IMR-90 (cell line): ENCODE measurements around the gene KRTAP4-3.
"Not testable (repeated sequence)": the region's sequence is repeated elsewhere in the genome, so short reads cannot be mapped to it uniquely, and the experiment has no call there.

Experiments
- BHLHE40 ChIP-seq: fragments of 150-350 bp; IDR thresholded peaks from 2 replicates; pipeline ENCODE4 v1.6.1; 2016; ENCODE audit warnings: mild to moderate bottlenecking, low read depth, low read length
- CEBPB ChIP-seq: IDR thresholded peaks from 2 replicates; pipeline ENCODE4 v1.6.1; 2012; ENCODE audit warnings: low read depth, low read length, improper control_type of control experiment
- CHD1 ChIP-seq: IDR thresholded peaks from 2 replicates; pipeline ENCODE4 v1.6.1; 2012; ENCODE audit warnings: low read depth, low read length, improper control_type of control experiment
- CTCF ChIP-seq: conservative IDR thresholded peaks from 2 replicates; pipeline ENCODE4 v1.5.1; 2012; ENCODE audit warnings: mild to moderate bottlenecking, low read depth, low read length, improper control_type of control experiment
- ELK1 ChIP-seq: fragments of 150-350 bp; IDR thresholded peaks from 2 replicates; pipeline ENCODE4 v1.6.1; 2016; ENCODE audit warnings: low read depth, mild to moderate bottlenecking, low read length, moderate library complexity, borderline replicate concordance
- FOS ChIP-seq: fragments of 150-350 bp; IDR thresholded peaks from 2 replicates; pipeline ENCODE4 v1.6.1; 2016; ENCODE audit warnings: low read depth, low read length
- MAFK ChIP-seq: IDR thresholded peaks from 2 replicates; pipeline ENCODE4 v1.6.1; 2012; ENCODE audit warnings: low read depth, low read length, improper control_type of control experiment
- MAZ ChIP-seq: IDR thresholded peaks from 2 replicates; pipeline ENCODE4 v1.6.1; 2012; ENCODE audit warnings: low read depth, mild to moderate bottlenecking, low read length, improper control_type of control experiment, moderate library complexity, borderline replicate concordance
- POLR2A ChIP-seq: IDR thresholded peaks from 2 replicates; pipeline ENCODE4 v1.6.1; 2012; ENCODE audit warnings: mild to moderate bottlenecking, low read depth, low read length
- RAD21 ChIP-seq: IDR thresholded peaks from 2 replicates; pipeline ENCODE4 v1.6.1; 2012; ENCODE audit warnings: low read length, improper control_type of control experiment
- RCOR1 ChIP-seq: IDR thresholded peaks from 2 replicates; pipeline ENCODE4 v1.6.1; 2012; ENCODE audit warnings: mild to moderate bottlenecking, low read length, improper control_type of control experiment; ENCODE audit not compliant: insufficient replicate concordance
- RFX5 ChIP-seq: IDR thresholded peaks from 2 replicates; pipeline ENCODE4 v1.8.0; 2012; ENCODE audit warnings: low read depth, mild to moderate bottlenecking, low read length, moderate library complexity
- SMC3 ChIP-seq: fragments of 150-350 bp; IDR thresholded peaks from 2 replicates; pipeline ENCODE4 v1.6.1; 2016; ENCODE audit warnings: low read depth, mild to moderate bottlenecking, antibody characterized with exemption, low read length, moderate library complexity
- USF2 ChIP-seq: fragments of 150-350 bp; IDR thresholded peaks from 2 replicates; pipeline ENCODE4 v1.6.1; 2017; ENCODE audit warnings: mild to moderate bottlenecking, antibody characterized with exemption, low read length, low read depth

- TF ChIP-seq CTCF, RCOR1, ELK1, POLR2A, MAFK, USF2, RAD21, MAZ, BHLHE40, RFX5, CEBPB, CHD1, SMC3, FOS: not testable (repeated sequence)
These were observed 18.9 kb downstream of the KRTAP4-3 start for GRCh38 chr17:41148971-41149651.
